ENCODE data around the gene DPP4.

DPP4 gene

GRCh38 chr2:162073888-162074631 lies at the start of gene DPP4:
TSS of gene DPP4 (minus strand) at chr2:162074215. CDS start at chr2:162073981, 234 bp downstream.
- Histone ChIP-seq H3K4me3 (ENCODE audit: severe bottlenecking) (peak within 1 kb of the TSS; percentile 41), H3K4me1 (ENCODE audit: insufficient read depth, poor library complexity, severe bottlenecking) (no peaks in the 10 kb centered on the region), H3K27ac (ENCODE audit: poor library complexity, severe bottlenecking) (no peak within 1 kb of the TSS), H3K9me3 (ENCODE audit: severe bottlenecking) (peaks cover 4% of the 10 kb centered on the region), H3K36me3 (ENCODE audit: low read depth) (no peaks in the 10 kb centered on the region), H3K27me3 (ENCODE audit: insufficient read depth, poor library complexity, severe bottlenecking) (no peaks in the 10 kb centered on the region)
- ATAC-seq (ENCODE audit: low read depth): peak; percentile 70
- no peak for TF ChIP-seq CTCF (IDR thresholded peaks at IDR 0.05; ENCODE audit: poor library complexity, severe bottlenecking)
- DNase-seq (ENCODE audit: low spot score): no peak

GRCh38 chr2:162118166-162119031 lies 44.4 kb upstream of the DPP4 start:
- Histone ChIP-seq H3K27me3 (ENCODE audit: insufficient read depth, poor library complexity, severe bottlenecking) (no peaks in the 10 kb centered on the region), H3K27ac (ENCODE audit: poor library complexity, severe bottlenecking) (peak overlapping the region; percentile 85), H3K4me1 (ENCODE audit: insufficient read depth, poor library complexity, severe bottlenecking) (peaks cover 33% of the 10 kb centered on the region), H3K4me3 (ENCODE audit: severe bottlenecking) (no peak overlapping the region), H3K9me3 (ENCODE audit: severe bottlenecking) (no peaks in the 10 kb centered on the region), H3K36me3 (ENCODE audit: low read depth) (no peaks in the 10 kb centered on the region)
- no peak for TF ChIP-seq CTCF (IDR thresholded peaks at IDR 0.05; ENCODE audit: poor library complexity, severe bottlenecking)
- DNase-seq (ENCODE audit: low spot score): no peak
- peak; percentile 85 for ATAC-seq (ENCODE audit: low read depth)

- Histone ChIP-seq H3K27me3 (ENCODE audit: insufficient read depth, poor library complexity, severe bottlenecking) (no peaks in the 10 kb centered on the region), H3K4me3 (ENCODE audit: severe bottlenecking) (no peak overlapping the region), H3K27ac (ENCODE audit: poor library complexity, severe bottlenecking) (no peak overlapping the region), H3K36me3 (ENCODE audit: low read depth) (no peaks in the 10 kb centered on the region), H3K9me3 (ENCODE audit: severe bottlenecking) (no peaks in the 10 kb centered on the region), H3K4me1 (ENCODE audit: insufficient read depth, poor library complexity, severe bottlenecking) (peaks cover 42% of the 10 kb centered on the region)
- ATAC-seq (ENCODE audit: low read depth) (no peak), DNase-seq (ENCODE audit: low spot score) (no peak)
- TF ChIP-seq CTCF (IDR thresholded peaks at IDR 0.05; ENCODE audit: poor library complexity, severe bottlenecking): no peak
These were observed 42.3 kb upstream of the DPP4 start for GRCh38 chr2:162116352-162116751.

GRCh38 chr2:162115076-162115475 lies 41.1 kb upstream of the DPP4 start:
- Histone ChIP-seq H3K4me1 (ENCODE audit: insufficient read depth, poor library complexity, severe bottlenecking) (peaks cover 42% of the 10 kb centered on the region), H3K9me3 (ENCODE audit: severe bottlenecking) (no peaks in the 10 kb centered on the region), H3K27ac (ENCODE audit: poor library complexity, severe bottlenecking) (no peak overlapping the region), H3K36me3 (ENCODE audit: low read depth) (no peaks in the 10 kb centered on the region), H3K4me3 (ENCODE audit: severe bottlenecking) (no peak overlapping the region), H3K27me3 (ENCODE audit: insufficient read depth, poor library complexity, severe bottlenecking) (no peaks in the 10 kb centered on the region)
- no peak for ATAC-seq (ENCODE audit: low read depth)
- no peak for TF ChIP-seq CTCF (IDR thresholded peaks at IDR 0.05; ENCODE audit: poor library complexity, severe bottlenecking)
- DNase-seq (ENCODE audit: low spot score): no peak

All from RWPE2 (cell line).